GM18502 (cell line): Measurements from ENCODE around the gene RELN.

ENCODE experiments used
- ATAC-seq: cut with Tn5 transposase; IDR thresholded peaks from one replicate; pipeline ENCODE4 v1.9.1; 2021; ENCODE audit warnings: mild to moderate bottlenecking; ENCODE audit not compliant: unreplicated experiment, poor library complexity

The RELN gene

GRCh38 chr7:103991406-103991805 is 1.9 kb upstream of the RELN start:
- no peak for ATAC-seq

GRCh38 chr7:103990991-103991390 is 1.5 kb upstream of the RELN start:
- ATAC-seq, result no peak

- ATAC-seq, result no peak
These were observed 618 bp upstream of the RELN start for GRCh38 chr7:103989785-103990767.

DNA sequence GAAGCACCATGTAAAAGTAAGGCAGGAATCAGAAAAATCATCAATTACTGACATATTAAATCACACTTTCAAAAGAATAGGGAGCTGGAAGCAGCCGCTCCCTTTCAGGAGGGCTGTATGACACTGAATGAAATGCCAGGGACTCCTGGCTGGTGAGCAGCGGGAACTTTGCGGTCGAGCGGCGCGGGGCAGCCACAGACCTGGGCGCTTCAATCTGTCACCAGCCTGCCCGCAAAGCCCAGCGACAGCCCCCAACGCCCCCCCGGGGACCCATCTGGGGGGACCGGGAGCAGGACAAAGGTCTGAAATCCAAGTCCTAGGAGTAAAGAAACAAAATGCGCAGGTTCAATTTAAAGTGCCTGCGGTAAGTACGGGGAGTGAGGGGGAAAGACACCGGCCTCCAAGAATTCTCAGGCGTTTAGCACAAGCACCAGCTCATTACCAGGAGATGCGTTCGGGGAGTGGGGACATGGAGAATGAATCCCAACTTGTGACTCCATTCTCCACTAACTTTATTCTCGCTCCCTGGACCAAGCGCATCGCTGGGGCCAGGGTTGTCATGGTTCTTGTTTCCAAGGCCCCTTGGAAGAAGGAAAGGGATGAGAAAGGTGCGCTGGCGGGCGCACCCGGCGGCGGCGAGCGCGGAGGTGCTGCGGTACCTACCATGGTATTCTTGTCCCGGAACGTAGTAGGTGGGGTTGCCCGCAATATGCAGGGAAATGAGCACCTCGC is 824 bp downstream of the RELN start:
- no peak for ATAC-seq

DNA sequence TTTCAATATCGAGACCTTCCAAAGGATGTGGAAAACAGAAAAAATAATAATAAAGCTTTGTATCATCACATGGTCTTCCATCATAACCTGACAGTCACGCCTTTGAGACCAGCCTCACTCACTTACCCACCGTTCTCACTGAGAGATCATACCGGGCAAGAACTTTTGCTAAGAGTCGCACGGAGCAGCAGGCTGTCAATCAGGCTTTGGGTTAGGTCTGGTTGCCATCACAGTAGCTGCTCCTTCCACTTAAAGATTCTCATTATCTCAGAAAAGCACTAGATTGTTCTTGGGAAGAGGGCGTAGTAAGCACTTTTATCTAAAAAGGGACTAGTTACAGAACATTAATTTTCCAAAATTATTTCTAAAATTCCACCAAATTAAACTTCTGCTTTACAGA is 2.0 kb downstream of the RELN start:
- no peak for ATAC-seq

DNA sequence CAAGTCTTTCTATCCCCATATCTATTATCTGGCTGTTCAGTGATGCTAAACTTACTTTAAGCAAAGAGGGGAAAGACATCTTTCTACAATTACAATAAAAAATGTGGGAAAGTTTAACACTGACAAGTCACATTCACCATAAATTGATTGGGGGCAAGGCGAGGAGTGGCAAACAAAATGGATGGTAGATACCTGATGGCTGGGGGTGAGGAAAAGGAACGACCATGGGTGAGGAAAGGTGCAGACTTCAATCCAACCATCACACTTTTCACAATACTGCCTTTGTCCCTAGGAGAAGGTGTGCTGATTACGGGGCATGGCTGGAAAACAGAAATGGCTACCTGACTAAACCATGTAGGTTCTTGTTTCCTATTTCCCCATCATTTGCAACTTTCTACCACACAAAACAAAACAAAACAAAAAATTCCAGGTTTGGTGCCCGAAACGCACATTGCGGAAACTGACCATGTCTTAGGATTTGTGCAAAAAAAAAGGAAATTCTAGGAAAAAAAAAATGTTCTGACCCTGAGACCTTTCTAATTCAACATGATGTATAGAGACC is 3.8 kb downstream of the RELN start:
- no peak for ATAC-seq

- no peak for ATAC-seq
These were observed 5.4 kb downstream of the RELN start for GRCh38 chr7:103984050-103984449.

- no peak for ATAC-seq
These were observed 6.1 kb downstream of the RELN start for GRCh38 chr7:103983201-103983977.

GRCh38 chr7:103981003-103981423 is 8.4 kb downstream of the RELN start:
- ATAC-seq, result no peak

- ATAC-seq, result no peak
These were observed 16.6 kb downstream of the RELN start for GRCh38 chr7:103972779-103973434.

- no peak for ATAC-seq
These were observed 22.1 kb downstream of the RELN start for GRCh38 chr7:103967401-103967800.

- no peak for ATAC-seq
These were observed 22.7 kb downstream of the RELN start for GRCh38 chr7:103966593-103967277.

DNA sequence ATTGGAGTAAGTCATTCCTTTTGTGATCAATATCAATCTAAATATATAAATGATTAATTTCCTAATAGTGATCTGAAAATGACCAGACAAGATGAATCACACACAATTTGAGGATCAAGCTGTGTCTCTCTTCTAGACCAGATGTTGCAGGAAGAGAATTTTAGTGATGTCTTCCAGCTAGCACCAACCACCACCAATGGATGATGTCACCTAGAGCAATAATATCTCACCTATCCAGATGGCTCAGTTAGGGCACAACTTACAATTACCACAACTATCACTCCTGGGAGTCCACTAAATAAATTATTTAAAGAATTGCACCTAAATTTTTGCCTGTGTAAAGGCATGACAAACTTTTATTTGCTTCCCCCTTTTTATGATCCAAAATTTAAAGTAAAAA is 25.2 kb downstream of the RELN start:
- no peak for ATAC-seq

DNA sequence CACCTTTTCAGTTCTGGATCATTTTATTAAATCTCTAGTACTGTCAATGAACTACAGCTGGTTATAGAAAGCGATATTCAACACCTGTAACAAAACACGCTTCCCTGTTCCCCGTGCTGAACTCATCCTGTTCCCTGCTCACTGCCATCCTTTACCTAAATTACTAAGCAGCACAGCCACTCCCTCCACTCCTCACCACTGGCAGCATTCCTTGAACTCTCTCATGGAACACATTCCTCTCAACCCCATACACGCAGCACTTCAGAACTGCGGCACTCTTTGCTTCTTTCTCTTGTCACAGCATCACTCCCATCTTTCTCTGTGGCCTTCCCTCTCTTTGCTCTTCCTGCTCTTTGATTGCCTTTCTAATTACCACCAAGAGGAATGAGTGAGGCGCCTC is 27.4 kb downstream of the RELN start:
- ATAC-seq, result no peak

- no peak for ATAC-seq
These were observed 31.1 kb downstream of the RELN start for GRCh38 chr7:103958284-103958818.

- ATAC-seq, result no peak
These were observed 33.5 kb downstream of the RELN start for GRCh38 chr7:103955985-103956384.

DNA sequence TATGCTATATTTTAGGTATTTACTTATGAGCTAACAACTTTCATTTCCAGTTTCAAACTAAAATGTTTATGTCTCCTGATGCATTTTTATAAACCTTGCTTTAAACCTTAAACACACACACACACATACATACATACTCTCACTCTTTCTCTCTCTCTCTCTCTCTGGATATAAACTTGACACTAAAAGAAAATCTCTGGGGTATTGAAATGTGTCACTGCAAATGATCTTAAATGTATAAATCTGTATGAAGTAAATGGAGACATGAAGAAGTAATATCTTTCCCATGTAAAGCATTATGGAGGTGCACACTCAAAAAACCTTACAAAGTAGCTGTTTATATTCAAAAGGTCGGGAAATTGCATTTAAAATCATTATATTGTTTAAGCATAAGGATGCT is 37.0 kb downstream of the RELN start:
- ATAC-seq, result no peak

DNA sequence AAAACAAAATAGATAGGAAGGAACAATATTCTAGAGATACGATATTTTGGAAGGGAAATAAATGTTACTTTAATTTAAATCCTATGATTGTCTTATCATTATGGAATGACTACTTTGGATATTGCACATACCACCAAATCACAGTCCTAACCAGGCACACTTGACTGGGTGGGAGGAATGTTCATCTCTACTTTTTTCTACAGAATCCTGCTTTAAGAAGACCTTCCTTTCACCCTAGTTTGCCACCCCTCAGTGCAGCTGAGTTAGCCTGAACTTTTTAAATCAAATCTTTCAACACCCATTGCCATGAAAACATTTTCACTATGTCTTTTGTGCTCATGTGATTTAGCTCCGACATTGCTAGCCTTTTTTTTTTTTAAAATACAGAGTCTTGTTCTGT is 38.1 kb downstream of the RELN start:
- no peak for ATAC-seq

- no peak for ATAC-seq
These were observed 40.1 kb downstream of the RELN start for GRCh38 chr7:103949374-103949773.
